Tibial nerve (tissue), 4 donors: ENCODE measurements around the gene TRPM2. TPM values are rescaled to one million over a fixed set of nuclear protein-coding genes. Genes with fewer than 3 reads are reported as not detected.

Experiments used
- DNase-seq, 2 donors: peaks; one replicate each; pipeline ENCODE4 v3.0.0-alpha.2; 2019; ENCODE audit warnings: low spot score in 2 of 2
- H3K27ac ChIP-seq, 4 donors: fragments of 200-600 bp; sonication (generic) in 3 of 4; one replicate each; pipeline ENCODE4 v1.5.1; 2017 to 2019; ENCODE audit warnings: mild to moderate bottlenecking in 1 of 4
- H3K27me3 ChIP-seq, 2 donors: fragments of 200-600 bp; sonication (generic) in 1 of 2; one replicate each; pipeline versions ENCODE4 v1.5.1 to v1.6.0; 2017 to 2019
- H3K36me3 ChIP-seq, 3 donors: fragments of 200-600 bp; sonication (generic); one replicate each; pipeline ENCODE4 v1.5.1; 2018 to 2019
- H3K4me1 ChIP-seq, 4 donors: fragments of 200-600 bp; sonication (generic) in 3 of 4; one replicate each; pipeline ENCODE4 v1.5.1; 2017 to 2019
- H3K4me3 ChIP-seq, 4 donors: fragments of 200-600 bp; sonication (generic) in 3 of 4; one replicate each; pipeline ENCODE4 v1.5.1; 2017 to 2019; ENCODE audit warnings: mild to moderate bottlenecking in 1 of 4, moderate library complexity in 1 of 4
- H3K9me3 ChIP-seq, 4 donors: fragments of 200-600 bp; sonication (generic) in 3 of 4; one replicate each; pipeline ENCODE4 v1.5.1; 2017 to 2019
- EP300 ChIP-seq, 2 donors: sonication (generic); formaldehyde crosslinking; IDR thresholded peaks; one replicate each; pipeline ENCODE4 v1.6.1; 2017; ENCODE audit warnings: antibody characterized with exemption in 2 of 2, mild to moderate bottlenecking in 1 of 2
- POLR2A ChIP-seq, 2 donors: fragments of 450-650 bp; IDR thresholded peaks; one replicate each; pipeline ENCODE4 v1.6.1; 2017; ENCODE audit warnings: antibody characterized with exemption in 2 of 2, mild to moderate bottlenecking in 2 of 2, moderate library complexity in 2 of 2
- WGBS, 2 donors: methylation state at CpG; one replicate each; pipeline ENCODE4 v1.1.5; 2018; 5-methylcytosine and 5-hydroxymethylcytosine counted together
- total RNA-seq, 4 donors: library from RNA; depleted of rRNA; stranded (reverse); fragments of >200 nt; gene quantifications; one replicate each; pipeline ENCODE4 v1.1.0, GENCODE V29; 2016
- TF ChIP-seq, protein P1 (sequence below), 5 experiments: fragments of 200-600 bp in 3 of 5; fragments of 450-650 bp in 2 of 5; sonication (generic) in 3 of 5; IDR thresholded peaks; one replicate each; pipeline ENCODE4 v1.5.1; 2016 to 2019; ENCODE audit warnings: antibody characterized with exemption in 5 of 5, mild to moderate bottlenecking in 3 of 5, moderate library complexity in 2 of 5

The TRPM2 gene
- total RNA-seq, 4 donors from 2014 or later, result 4.9 to 10.3 (median 7.8) TPM

DNA sequence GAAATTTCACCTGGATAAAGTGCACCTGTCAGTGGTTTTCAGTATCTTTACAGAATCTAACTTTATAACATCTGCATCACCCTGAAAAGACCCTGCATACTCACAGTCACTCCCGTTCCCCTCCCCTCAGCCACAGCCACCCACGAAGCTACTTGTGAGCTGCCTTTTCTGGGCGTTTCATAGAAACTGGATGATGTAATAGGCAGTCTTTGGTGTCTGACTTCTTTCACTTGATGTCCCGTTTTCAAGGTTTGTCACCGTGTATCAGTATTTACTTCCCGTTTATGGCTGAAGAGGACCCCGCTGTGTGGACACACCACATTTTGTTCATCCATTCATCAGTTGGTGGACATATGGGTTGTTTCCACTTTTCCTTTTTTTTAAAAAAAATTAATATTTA lies 54.1 kb downstream of the TRPM2 start:
- Histone ChIP-seq H3K27ac (no peak overlapping the region), H3K9me3 (no peaks in the 10 kb centered on the region), H3K4me1 (no peaks in the 10 kb centered on the region), H3K27me3 (no peaks in the 10 kb centered on the region), H3K36me3 (no peaks in the 10 kb centered on the region), H3K4me3 (no peak overlapping the region)
- 67 to 71% methylated on average over 7 of the region's 7 CpGs for WGBS, 2 donors
- no peak for DNase-seq
- no peak for TF ChIP-seq EP300 (IDR thresholded peaks at IDR 0.05)
- TF ChIP-seq, protein P1, sequence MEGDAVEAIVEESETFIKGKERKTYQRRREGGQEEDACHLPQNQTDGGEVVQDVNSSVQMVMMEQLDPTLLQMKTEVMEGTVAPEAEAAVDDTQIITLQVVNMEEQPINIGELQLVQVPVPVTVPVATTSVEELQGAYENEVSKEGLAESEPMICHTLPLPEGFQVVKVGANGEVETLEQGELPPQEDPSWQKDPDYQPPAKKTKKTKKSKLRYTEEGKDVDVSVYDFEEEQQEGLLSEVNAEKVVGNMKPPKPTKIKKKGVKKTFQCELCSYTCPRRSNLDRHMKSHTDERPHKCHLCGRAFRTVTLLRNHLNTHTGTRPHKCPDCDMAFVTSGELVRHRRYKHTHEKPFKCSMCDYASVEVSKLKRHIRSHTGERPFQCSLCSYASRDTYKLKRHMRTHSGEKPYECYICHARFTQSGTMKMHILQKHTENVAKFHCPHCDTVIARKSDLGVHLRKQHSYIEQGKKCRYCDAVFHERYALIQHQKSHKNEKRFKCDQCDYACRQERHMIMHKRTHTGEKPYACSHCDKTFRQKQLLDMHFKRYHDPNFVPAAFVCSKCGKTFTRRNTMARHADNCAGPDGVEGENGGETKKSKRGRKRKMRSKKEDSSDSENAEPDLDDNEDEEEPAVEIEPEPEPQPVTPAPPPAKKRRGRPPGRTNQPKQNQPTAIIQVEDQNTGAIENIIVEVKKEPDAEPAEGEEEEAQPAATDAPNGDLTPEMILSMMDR (IDR thresholded peaks at IDR 0.05), result no peak
- no peak for TF ChIP-seq POLR2A (IDR thresholded peaks at IDR 0.05)

DNA sequence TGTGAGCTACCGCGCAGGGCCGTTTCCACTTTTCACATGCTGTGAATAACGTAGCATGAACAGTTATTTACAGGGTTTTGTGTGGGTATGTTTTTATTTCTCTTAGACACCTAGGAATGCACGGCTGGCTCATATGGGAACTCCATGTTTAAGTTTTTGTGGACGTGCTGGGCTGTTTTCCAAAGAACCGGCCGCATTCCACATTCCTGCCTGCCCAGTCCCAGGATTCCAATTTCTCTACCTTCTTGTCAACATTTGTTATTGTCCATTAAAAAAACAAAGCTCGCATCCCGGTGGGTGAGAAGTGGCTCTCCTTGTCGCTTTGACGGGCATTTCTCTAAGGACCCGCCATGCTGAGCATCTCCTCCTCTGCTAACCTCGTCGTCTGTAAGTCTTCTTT lies 54.8 kb downstream of the TRPM2 start:
- no peaks in the 10 kb centered on the region for H3K4me1 ChIP-seq
- H3K36me3 ChIP-seq, result no peaks in the 10 kb centered on the region
- no peaks in the 10 kb centered on the region for H3K27me3 ChIP-seq
- WGBS, 2 donors, result 90% methylated on average over 15 of the region's 15 CpGs
- no peaks in the 10 kb centered on the region for H3K9me3 ChIP-seq
- no peak for DNase-seq
- no peak overlapping the region for H3K27ac ChIP-seq
- TF ChIP-seq EP300 (IDR thresholded peaks at IDR 0.05) (no peak), POLR2A (IDR thresholded peaks at IDR 0.05) (no peak)
- TF ChIP-seq, protein P1 (IDR thresholded peaks at IDR 0.05), result no peak
- H3K4me3 ChIP-seq, result no peak overlapping the region

DNA sequence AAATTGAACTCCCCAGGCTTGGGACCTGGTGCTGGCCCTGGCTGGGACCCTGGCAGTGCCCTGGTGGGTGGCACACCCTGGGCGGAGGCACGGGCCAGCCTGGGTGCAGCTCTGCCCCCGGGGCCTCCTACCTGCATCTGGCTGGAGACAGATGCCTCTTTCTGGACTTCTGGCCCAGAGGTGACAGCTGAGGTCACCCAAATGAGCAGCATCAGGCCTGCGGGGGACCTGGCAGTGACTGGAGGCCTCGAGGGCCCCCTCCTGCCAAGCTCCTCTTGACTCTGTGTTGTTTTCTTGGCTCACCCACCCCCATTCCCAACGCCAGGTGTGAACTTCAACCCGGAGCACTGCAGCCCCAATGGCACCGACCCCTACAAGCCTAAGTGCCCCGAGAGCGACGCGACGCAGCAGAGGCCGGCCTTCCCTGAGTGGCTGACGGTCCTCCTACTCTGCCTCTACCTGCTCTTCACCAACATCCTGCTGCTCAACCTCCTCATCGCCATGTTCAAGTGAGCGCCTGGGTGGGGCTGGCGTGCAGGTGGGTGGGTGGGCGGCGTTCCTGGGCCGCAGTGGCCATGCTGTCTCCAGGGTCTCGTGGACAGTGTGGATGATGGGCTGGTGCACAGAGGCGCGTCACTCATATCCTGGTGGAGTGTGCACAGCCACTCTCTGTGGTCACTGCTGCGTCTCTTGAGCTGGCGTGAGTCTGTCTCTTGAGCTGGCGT lies 60.3 kb downstream of the TRPM2 start:
- WGBS, 2 donors, result 90 to 92% methylated on average over 22 to 27 of the region's 27 CpGs
- Histone ChIP-seq H3K27me3 (peaks cover 0 to 21% of the 10 kb centered on the region in 2 donors), H3K4me3 (no peak overlapping the region), H3K4me1 (no peaks in the 10 kb centered on the region), H3K9me3 (no peaks in the 10 kb centered on the region), H3K27ac (no peak overlapping the region), H3K36me3 (no peaks in the 10 kb centered on the region)
- no peak for DNase-seq
- TF ChIP-seq POLR2A (IDR thresholded peaks at IDR 0.05) (no peak), EP300 (IDR thresholded peaks at IDR 0.05) (no peak)
- TF ChIP-seq, protein P1 (IDR thresholded peaks at IDR 0.05), result no peak

DNA sequence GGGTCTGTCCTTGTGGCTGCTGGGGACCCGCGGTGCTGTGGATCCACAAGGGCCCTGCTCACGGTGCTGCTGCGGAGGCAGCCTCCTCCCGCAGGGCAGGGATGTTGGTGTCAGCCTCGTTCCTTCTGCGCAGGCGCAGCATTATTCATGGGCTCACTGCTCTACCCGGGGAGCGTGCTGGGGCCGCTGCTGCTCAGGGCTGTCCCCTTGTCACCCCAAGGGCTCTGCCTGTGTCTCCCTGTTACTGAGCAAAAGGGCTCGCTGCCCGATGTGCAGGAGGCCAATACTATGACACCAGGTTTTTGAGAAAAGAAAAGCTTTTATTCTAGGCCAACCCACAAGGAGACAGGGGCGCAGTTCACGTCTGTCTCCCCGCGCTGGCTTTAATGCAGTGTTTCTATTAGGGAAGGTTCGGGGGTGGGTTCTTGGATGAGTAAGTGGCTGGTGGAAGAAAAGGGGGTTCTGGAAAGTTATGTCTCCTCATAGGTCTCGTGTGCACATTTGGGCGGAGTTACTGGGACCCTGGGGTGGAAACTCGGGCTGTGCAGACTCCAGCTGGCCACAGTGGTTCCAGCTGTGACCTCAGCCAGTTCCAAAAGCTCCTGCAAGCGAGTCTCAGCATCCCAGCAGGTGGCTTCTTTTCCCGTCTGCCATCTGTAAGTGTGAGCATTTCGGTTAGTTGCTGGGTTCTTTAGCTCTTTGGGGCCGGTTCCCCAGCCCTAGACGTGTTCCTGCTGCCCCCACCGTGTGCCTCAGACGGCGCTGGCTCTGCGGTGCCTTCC lies 61.1 kb downstream of the TRPM2 start:
- Histone ChIP-seq H3K27me3 (peaks cover 0 to 21% of the 10 kb centered on the region in 2 donors), H3K27ac (no peak overlapping the region), H3K36me3 (no peaks in the 10 kb centered on the region), H3K9me3 (no peaks in the 10 kb centered on the region), H3K4me1 (no peaks in the 10 kb centered on the region), H3K4me3 (no peak overlapping the region)
- no peak for DNase-seq
- TF ChIP-seq POLR2A (IDR thresholded peaks at IDR 0.05) (no peak), EP300 (IDR thresholded peaks at IDR 0.05) (no peak)
- TF ChIP-seq, protein P1 (IDR thresholded peaks at IDR 0.05), result no peak
- WGBS, 2 donors, result 77 to 80% methylated on average over 25 to 30 of the region's 30 CpGs
